KMS-11 (cell line): ENCODE measurements around the gene KATNAL1.

ENCODE experiments used
- H2AFZ ChIP-seq: fragments of 200-600 bp; sonication (generic); 2 replicates; pipeline ENCODE4 v1.6.1; 2016; ENCODE audit warnings: antibody characterized with exemption, mixed run types, low read depth
- H3K27ac ChIP-seq: fragments of 200-600 bp; sonication (generic); 2 replicates; pipeline ENCODE4 v1.6.1; 2016; ENCODE audit warnings: mild to moderate bottlenecking, mixed run types
- H3K27me3 ChIP-seq: fragments of 200-600 bp; sonication (generic); 2 replicates; pipeline ENCODE4 v1.6.1; 2017; ENCODE audit warnings: mild to moderate bottlenecking, low read depth, mixed run types, moderate library complexity; ENCODE audit not compliant: insufficient read depth
- H3K36me3 ChIP-seq: fragments of 200-600 bp; sonication (generic); 2 replicates; pipeline ENCODE4 v1.6.1; 2017; ENCODE audit warnings: mild to moderate bottlenecking, mixed run types; ENCODE audit not compliant: insufficient read depth
- H3K4me1 ChIP-seq: fragments of 200-600 bp; sonication (generic); 2 replicates; pipeline ENCODE4 v1.6.1; 2016; ENCODE audit warnings: mild to moderate bottlenecking, low read depth, mixed run types; ENCODE audit not compliant: poor library complexity, severe bottlenecking
- H3K4me2 ChIP-seq: fragments of 200-600 bp; sonication (generic); 2 replicates; pipeline ENCODE4 v1.7.0; 2016; ENCODE audit warnings: mild to moderate bottlenecking, mixed run types
- H3K4me3 ChIP-seq: fragments of 200-600 bp; sonication (generic); IDR thresholded peaks from 2 replicates; pipeline ENCODE4 v1.6.1; 2017; ENCODE audit warnings: low read depth, low read length, mixed read lengths; ENCODE audit not compliant: insufficient read depth
- H3K79me2 ChIP-seq: fragments of 200-600 bp; sonication (generic); 2 replicates; pipeline ENCODE4 v1.6.1; 2016; ENCODE audit warnings: low read depth, mixed run types; ENCODE audit not compliant: insufficient read depth
- H3K9ac ChIP-seq: fragments of 200-600 bp; sonication (generic); 2 replicates; pipeline ENCODE4 v1.6.1; 2016; ENCODE audit warnings: mild to moderate bottlenecking, mixed run types
- H4K20me1 ChIP-seq: fragments of 200-600 bp; sonication (generic); 2 replicates; pipeline ENCODE4 v1.6.1; 2016; ENCODE audit warnings: mild to moderate bottlenecking, mixed run types; ENCODE audit not compliant: insufficient read depth
- TF ChIP-seq, protein P1 (sequence below): fragments of 200-600 bp; sonication (generic); conservative IDR thresholded peaks from 2 replicates; pipeline ENCODE4 v1.6.1; 2017; ENCODE audit warnings: low read depth, mild to moderate bottlenecking, antibody characterized with exemption, low read length, moderate library complexity, mixed read lengths

KATNAL1 gene

GRCh38 chr13:30329009-30329585 is 21.7 kb upstream of the KATNAL1 start:
- no peak overlapping the region for H3K27ac ChIP-seq
- no peaks in the 10 kb centered on the region for H3K27me3 ChIP-seq
- no peak overlapping the region for H3K4me2 ChIP-seq
- H3K79me2 ChIP-seq: no peaks in the 10 kb centered on the region
- no peaks in the 10 kb centered on the region for H3K36me3 ChIP-seq
- H3K4me3 ChIP-seq: no peak overlapping the region
- no peaks in the 10 kb centered on the region for H3K4me1 ChIP-seq
- TF ChIP-seq, protein P1, sequence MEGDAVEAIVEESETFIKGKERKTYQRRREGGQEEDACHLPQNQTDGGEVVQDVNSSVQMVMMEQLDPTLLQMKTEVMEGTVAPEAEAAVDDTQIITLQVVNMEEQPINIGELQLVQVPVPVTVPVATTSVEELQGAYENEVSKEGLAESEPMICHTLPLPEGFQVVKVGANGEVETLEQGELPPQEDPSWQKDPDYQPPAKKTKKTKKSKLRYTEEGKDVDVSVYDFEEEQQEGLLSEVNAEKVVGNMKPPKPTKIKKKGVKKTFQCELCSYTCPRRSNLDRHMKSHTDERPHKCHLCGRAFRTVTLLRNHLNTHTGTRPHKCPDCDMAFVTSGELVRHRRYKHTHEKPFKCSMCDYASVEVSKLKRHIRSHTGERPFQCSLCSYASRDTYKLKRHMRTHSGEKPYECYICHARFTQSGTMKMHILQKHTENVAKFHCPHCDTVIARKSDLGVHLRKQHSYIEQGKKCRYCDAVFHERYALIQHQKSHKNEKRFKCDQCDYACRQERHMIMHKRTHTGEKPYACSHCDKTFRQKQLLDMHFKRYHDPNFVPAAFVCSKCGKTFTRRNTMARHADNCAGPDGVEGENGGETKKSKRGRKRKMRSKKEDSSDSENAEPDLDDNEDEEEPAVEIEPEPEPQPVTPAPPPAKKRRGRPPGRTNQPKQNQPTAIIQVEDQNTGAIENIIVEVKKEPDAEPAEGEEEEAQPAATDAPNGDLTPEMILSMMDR: no peak
- H4K20me1 ChIP-seq: no peaks in the 10 kb centered on the region
- H2AFZ ChIP-seq: no peak overlapping the region
- H3K9ac ChIP-seq: no peak overlapping the region

GRCh38 chr13:30325668-30326067 is 18.3 kb upstream of the KATNAL1 start:
- Histone ChIP-seq H3K27ac (no peak overlapping the region), H3K27me3 (no peaks in the 10 kb centered on the region), H2AFZ (no peak overlapping the region), H3K4me3 (no peak overlapping the region), H4K20me1 (no peaks in the 10 kb centered on the region), H3K4me2 (no peak overlapping the region), H3K4me1 (no peaks in the 10 kb centered on the region), H3K36me3 (no peaks in the 10 kb centered on the region), H3K9ac (no peak overlapping the region), H3K79me2 (no peaks in the 10 kb centered on the region)
- TF ChIP-seq, protein P1: no peak

DNA sequence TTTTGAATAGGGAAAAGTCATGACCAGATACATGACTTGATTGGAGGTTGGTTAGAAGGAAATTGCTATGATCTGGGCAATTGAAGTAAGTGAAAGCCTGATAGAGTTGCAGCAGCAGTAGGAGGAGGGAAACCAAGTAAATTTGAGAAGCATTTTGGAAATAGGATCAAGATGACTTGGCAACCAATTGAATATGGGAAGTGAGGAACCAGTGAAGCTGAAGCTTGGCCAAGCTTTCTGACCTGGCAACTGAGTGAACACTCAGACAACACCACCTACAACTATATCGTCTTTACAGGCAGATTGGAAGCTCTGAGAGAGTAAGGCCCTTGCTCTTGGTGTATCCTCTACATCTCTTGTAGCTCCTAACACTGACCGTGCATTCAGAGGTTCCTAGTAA is 16.2 kb upstream of the KATNAL1 start:
- TF ChIP-seq, protein P1: no peak
- no peaks in the 10 kb centered on the region for H3K27me3 ChIP-seq
- no peak overlapping the region for H3K27ac ChIP-seq
- no peaks in the 10 kb centered on the region for H3K79me2 ChIP-seq
- H3K4me1 ChIP-seq: no peaks in the 10 kb centered on the region
- H2AFZ ChIP-seq: no peak overlapping the region
- H3K4me3 ChIP-seq: no peak overlapping the region
- H3K9ac ChIP-seq: no peak overlapping the region
- H3K36me3 ChIP-seq: no peaks in the 10 kb centered on the region
- H4K20me1 ChIP-seq: no peaks in the 10 kb centered on the region
- no peak overlapping the region for H3K4me2 ChIP-seq

- no peak overlapping the region for H2AFZ ChIP-seq
- H3K9ac ChIP-seq: no peak overlapping the region
- H4K20me1 ChIP-seq: no peaks in the 10 kb centered on the region
- no peaks in the 10 kb centered on the region for H3K36me3 ChIP-seq
- TF ChIP-seq, protein P1: no peak
- no peaks in the 10 kb centered on the region for H3K79me2 ChIP-seq
- H3K27me3 ChIP-seq: no peaks in the 10 kb centered on the region
- H3K4me3 ChIP-seq: no peak overlapping the region
- H3K27ac ChIP-seq: no peak overlapping the region
- H3K4me1 ChIP-seq: no peaks in the 10 kb centered on the region
- no peak overlapping the region for H3K4me2 ChIP-seq
These were observed 15.1 kb upstream of the KATNAL1 start for GRCh38 chr13:30322428-30322827.
